HEK293 (cell line): Measurements from ENCODE around the gene KLF11.

Source experiments
- CTCF ChIA-PET: fragments of 350-600 bp; formaldehyde crosslinking; extraction: SDS; loops from one replicate; lab custom pipeline; 2021; ENCODE audit warnings: antibody characterized with exemption; lab: Yijun Ruan, JAX
- POLR2A ChIA-PET: fragments of 300-600 bp; formaldehyde crosslinking; extraction: SDS; loops from one replicate; lab custom pipeline; 2020; ENCODE audit warnings: antibody characterized with exemption, inconsistent platforms; lab: Yijun Ruan, JAX
- H3K27ac ChIP-seq: fragments of 200-500 bp; sonication (Bioruptor generic); 2 replicates; pipeline ENCODE4 v1.5.1; 2014; ENCODE audit warnings: low read depth, low read length, control low read depth, inconsistent platforms; ENCODE audit errors: extremely low read depth
- H3K36me3 ChIP-seq, 2 experiments: fragments of 200-500 bp in 1 of 2; sonication (Bioruptor generic) in 1 of 2; 1 replicate in 1 of 2; 2 replicates in 1 of 2; pipeline ENCODE4 v1.5.1; 2014 to 2017; ENCODE audit warnings: inconsistent platforms in 2 of 2, low read length in 2 of 2; ENCODE audit not compliant: control insufficient read depth in 2 of 2, insufficient read depth in 1 of 2
- H3K4me1 ChIP-seq: fragments of 200-500 bp; sonication (Bioruptor generic); 2 replicates; pipeline ENCODE4 v1.5.1; 2014; ENCODE audit warnings: mild to moderate bottlenecking, low read length, inconsistent platforms; ENCODE audit not compliant: control insufficient read depth, insufficient read depth
- H3K4me3 ChIP-seq: 2 replicates; pipeline ENCODE4 v1.5.1; 2011; ENCODE audit warnings: low read depth, mild to moderate bottlenecking, control low read depth, low read length, moderate library complexity
- H3K9me3 ChIP-seq: fragments of 200-500 bp; sonication (Bioruptor generic); 2 replicates; pipeline ENCODE4 v1.5.1; 2014; ENCODE audit warnings: low read depth, low read length, inconsistent platforms; ENCODE audit not compliant: control insufficient read depth, insufficient read depth
- KLF1 ChIP-seq: fragments of 450-650 bp; formaldehyde crosslinking; IDR thresholded peaks from 2 replicates; pipeline ENCODE4 v1.5.1; 2016; ENCODE audit warnings: missing biosample characterization, missing genetic modification characterization
- MEIS1 ChIP-seq: sonication (generic); formaldehyde crosslinking; IDR thresholded peaks from 2 replicates; pipeline ENCODE4 v1.8.1; 2022; ENCODE audit warnings: missing genetic modification reagents, mild to moderate bottlenecking, borderline replicate concordance
- OSR2 ChIP-seq: fragments of 450-650 bp; formaldehyde crosslinking; IDR thresholded peaks from 2 replicates; pipeline ENCODE4 v1.5.1; 2016; ENCODE audit warnings: missing biosample characterization, missing genetic modification characterization
- PRDM1 ChIP-seq: fragments of 450-650 bp; formaldehyde crosslinking; IDR thresholded peaks from 2 replicates; pipeline ENCODE4; 2016; ENCODE audit warnings: missing biosample characterization, missing genetic modification characterization
- REPIN1 ChIP-seq: fragments of 450-650 bp; formaldehyde crosslinking; IDR thresholded peaks from 2 replicates; pipeline ENCODE4 v1.5.1; 2017; ENCODE audit warnings: missing biosample characterization, missing genetic modification characterization, low read depth
- SP2 ChIP-seq: fragments of 450-650 bp; formaldehyde crosslinking; IDR thresholded peaks from 2 replicates; pipeline ENCODE4 v1.5.1; 2016; ENCODE audit warnings: missing biosample characterization, missing genetic modification characterization
- TCF7L2 ChIP-seq: IDR thresholded peaks from 2 replicates; pipeline ENCODE4 v1.6.1; 2011; ENCODE audit warnings: low read depth, mild to moderate bottlenecking, inconsistent platforms, low read length, moderate library complexity, borderline replicate concordance
- ZBTB6 ChIP-seq: fragments of 450-650 bp; formaldehyde crosslinking; IDR thresholded peaks from 2 replicates; pipeline ENCODE4 v1.5.1; 2017; ENCODE audit warnings: missing biosample characterization, missing genetic modification characterization
- ZEB2 ChIP-seq: fragments of 450-650 bp; formaldehyde crosslinking; IDR thresholded peaks from 2 replicates; pipeline ENCODE4 v1.5.1; 2016; ENCODE audit warnings: missing biosample characterization, missing genetic modification characterization
- ZFP41 ChIP-seq: fragments of 450-650 bp; formaldehyde crosslinking; IDR thresholded peaks from 2 replicates; pipeline ENCODE4 v1.5.1; 2016; ENCODE audit warnings: missing biosample characterization, missing genetic modification characterization, borderline replicate concordance
- ZNF132 ChIP-seq: fragments of 450-650 bp; formaldehyde crosslinking; IDR thresholded peaks from 2 replicates; pipeline ENCODE4 v1.5.1; 2017; ENCODE audit warnings: missing biosample characterization, missing genetic modification characterization, borderline replicate concordance
- ZNF140 ChIP-seq: fragments of 450-650 bp; formaldehyde crosslinking; IDR thresholded peaks from 2 replicates; pipeline ENCODE4 v1.5.1; 2016; ENCODE audit warnings: missing biosample characterization, missing genetic modification characterization
- ZNF223 ChIP-seq: fragments of 450-650 bp; formaldehyde crosslinking; IDR thresholded peaks from 2 replicates; pipeline ENCODE4 v1.5.1; 2016; ENCODE audit warnings: missing biosample characterization, missing genetic modification characterization
- ZNF341 ChIP-seq: fragments of 450-650 bp; formaldehyde crosslinking; IDR thresholded peaks from 2 replicates; pipeline ENCODE4; 2016; ENCODE audit warnings: low read depth, missing biosample characterization, missing genetic modification characterization
- ZNF354C ChIP-seq: fragments of 450-650 bp; formaldehyde crosslinking; IDR thresholded peaks from 2 replicates; pipeline ENCODE4 v1.5.1; 2016; ENCODE audit warnings: missing biosample characterization, missing genetic modification characterization, low read depth, borderline replicate concordance
- ZNF548 ChIP-seq: fragments of 450-650 bp; formaldehyde crosslinking; IDR thresholded peaks from 2 replicates; pipeline ENCODE4 v1.5.1; 2016; ENCODE audit warnings: missing biosample characterization, missing genetic modification characterization
- ZNF843 ChIP-seq: fragments of 450-650 bp; formaldehyde crosslinking; IDR thresholded peaks from 2 replicates; pipeline ENCODE4 v1.5.1; 2016; ENCODE audit warnings: missing biosample characterization, missing genetic modification characterization
- TF ChIP-seq, protein P1 (sequence below): fragments of 450-650 bp; formaldehyde crosslinking; IDR thresholded peaks from 2 replicates; pipeline ENCODE4 v1.5.1; 2016; ENCODE audit warnings: missing biosample characterization, missing genetic modification characterization
- TF ChIP-seq, protein P2 (sequence below): fragments of 450-650 bp; formaldehyde crosslinking; IDR thresholded peaks from 2 replicates; pipeline ENCODE4 v1.5.1; 2016; ENCODE audit warnings: missing biosample characterization, missing genetic modification characterization, borderline replicate concordance
- TF ChIP-seq, protein P3 (sequence below): fragments of 450-650 bp; formaldehyde crosslinking; IDR thresholded peaks from 2 replicates; pipeline ENCODE4 v1.5.1; 2016; ENCODE audit warnings: missing biosample characterization, missing genetic modification characterization

The KLF11 gene

DNA sequence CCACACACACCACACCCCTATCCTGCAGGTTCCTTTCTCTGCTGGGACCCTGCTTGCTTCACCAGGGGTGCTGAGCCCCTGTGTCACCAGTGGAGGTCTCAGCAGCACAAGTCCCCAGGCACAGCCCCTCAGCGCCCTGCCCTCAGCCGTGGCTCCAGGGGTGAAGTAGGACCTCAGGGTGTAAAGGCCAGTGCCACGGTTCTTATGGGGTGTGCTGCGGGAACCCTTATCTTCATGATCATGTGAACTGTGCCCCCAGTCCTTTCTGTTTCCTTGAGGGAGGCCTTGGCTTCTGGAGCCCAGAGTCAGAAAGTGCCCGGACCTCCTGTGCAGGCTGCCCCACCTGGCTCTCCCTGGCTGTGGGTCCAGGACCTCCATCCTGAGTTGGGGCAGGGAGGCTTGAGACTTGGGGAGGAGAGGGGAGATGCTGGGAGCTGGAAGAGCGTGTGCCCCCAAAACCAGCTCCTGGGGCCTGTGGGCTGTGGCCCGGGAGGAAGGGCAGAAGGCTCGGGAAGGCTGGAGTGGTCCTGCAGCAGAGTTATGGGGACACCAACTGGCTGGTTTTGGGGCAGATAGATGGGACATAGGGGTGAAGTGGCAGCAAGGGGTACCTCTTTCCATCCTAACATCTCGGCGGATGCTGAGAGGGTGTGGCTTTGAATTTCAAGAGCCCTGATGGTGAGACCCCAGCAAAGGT, 20.2 kb upstream of the KLF11 start:
- ChIA-PET POLR2A (no interaction called here), CTCF (interaction anchor here (0.6 to 0.7 kb wide), 2 partner anchors 81 to 152 kb away, joined by 3 read pairs; no protein-coding TSS in a partner anchor)
- Histone ChIP-seq H3K27ac (no peak overlapping the region), H3K4me1 (no peaks in the 10 kb centered on the region), H3K36me3 (no peaks in the 10 kb centered on the region), H3K9me3 (no peaks in the 10 kb centered on the region), H3K4me3 (no peak overlapping the region)
- TF ChIP-seq, protein P1, sequence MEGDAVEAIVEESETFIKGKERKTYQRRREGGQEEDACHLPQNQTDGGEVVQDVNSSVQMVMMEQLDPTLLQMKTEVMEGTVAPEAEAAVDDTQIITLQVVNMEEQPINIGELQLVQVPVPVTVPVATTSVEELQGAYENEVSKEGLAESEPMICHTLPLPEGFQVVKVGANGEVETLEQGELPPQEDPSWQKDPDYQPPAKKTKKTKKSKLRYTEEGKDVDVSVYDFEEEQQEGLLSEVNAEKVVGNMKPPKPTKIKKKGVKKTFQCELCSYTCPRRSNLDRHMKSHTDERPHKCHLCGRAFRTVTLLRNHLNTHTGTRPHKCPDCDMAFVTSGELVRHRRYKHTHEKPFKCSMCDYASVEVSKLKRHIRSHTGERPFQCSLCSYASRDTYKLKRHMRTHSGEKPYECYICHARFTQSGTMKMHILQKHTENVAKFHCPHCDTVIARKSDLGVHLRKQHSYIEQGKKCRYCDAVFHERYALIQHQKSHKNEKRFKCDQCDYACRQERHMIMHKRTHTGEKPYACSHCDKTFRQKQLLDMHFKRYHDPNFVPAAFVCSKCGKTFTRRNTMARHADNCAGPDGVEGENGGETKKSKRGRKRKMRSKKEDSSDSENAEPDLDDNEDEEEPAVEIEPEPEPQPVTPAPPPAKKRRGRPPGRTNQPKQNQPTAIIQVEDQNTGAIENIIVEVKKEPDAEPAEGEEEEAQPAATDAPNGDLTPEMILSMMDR (tag by site-specific recombination): no peak
- TF ChIP-seq MEIS1 (CRISPR knock-in tag) (no peak), ZNF140 (tag by site-specific recombination) (no peak), OSR2 (no peak), KLF1 (tag by site-specific recombination) (no peak), PRDM1 (no peak), ZNF341 (tag by site-specific recombination) (no peak), ZNF548 (tag by site-specific recombination) (no peak), ZNF132 (no peak)
- TF ChIP-seq, protein P2, sequence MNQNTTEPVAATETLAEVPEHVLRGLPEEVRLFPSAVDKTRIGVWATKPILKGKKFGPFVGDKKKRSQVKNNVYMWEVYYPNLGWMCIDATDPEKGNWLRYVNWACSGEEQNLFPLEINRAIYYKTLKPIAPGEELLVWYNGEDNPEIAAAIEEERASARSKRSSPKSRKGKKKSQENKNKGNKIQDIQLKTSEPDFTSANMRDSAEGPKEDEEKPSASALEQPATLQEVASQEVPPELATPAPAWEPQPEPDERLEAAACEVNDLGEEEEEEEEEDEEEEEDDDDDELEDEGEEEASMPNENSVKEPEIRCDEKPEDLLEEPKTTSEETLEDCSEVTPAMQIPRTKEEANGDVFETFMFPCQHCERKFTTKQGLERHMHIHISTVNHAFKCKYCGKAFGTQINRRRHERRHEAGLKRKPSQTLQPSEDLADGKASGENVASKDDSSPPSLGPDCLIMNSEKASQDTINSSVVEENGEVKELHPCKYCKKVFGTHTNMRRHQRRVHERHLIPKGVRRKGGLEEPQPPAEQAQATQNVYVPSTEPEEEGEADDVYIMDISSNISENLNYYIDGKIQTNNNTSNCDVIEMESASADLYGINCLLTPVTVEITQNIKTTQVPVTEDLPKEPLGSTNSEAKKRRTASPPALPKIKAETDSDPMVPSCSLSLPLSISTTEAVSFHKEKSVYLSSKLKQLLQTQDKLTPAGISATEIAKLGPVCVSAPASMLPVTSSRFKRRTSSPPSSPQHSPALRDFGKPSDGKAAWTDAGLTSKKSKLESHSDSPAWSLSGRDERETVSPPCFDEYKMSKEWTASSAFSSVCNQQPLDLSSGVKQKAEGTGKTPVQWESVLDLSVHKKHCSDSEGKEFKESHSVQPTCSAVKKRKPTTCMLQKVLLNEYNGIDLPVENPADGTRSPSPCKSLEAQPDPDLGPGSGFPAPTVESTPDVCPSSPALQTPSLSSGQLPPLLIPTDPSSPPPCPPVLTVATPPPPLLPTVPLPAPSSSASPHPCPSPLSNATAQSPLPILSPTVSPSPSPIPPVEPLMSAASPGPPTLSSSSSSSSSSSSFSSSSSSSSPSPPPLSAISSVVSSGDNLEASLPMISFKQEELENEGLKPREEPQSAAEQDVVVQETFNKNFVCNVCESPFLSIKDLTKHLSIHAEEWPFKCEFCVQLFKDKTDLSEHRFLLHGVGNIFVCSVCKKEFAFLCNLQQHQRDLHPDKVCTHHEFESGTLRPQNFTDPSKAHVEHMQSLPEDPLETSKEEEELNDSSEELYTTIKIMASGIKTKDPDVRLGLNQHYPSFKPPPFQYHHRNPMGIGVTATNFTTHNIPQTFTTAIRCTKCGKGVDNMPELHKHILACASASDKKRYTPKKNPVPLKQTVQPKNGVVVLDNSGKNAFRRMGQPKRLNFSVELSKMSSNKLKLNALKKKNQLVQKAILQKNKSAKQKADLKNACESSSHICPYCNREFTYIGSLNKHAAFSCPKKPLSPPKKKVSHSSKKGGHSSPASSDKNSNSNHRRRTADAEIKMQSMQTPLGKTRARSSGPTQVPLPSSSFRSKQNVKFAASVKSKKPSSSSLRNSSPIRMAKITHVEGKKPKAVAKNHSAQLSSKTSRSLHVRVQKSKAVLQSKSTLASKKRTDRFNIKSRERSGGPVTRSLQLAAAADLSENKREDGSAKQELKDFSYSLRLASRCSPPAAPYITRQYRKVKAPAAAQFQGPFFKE (tag by site-specific recombination): no peak
- TF ChIP-seq, protein P3, sequence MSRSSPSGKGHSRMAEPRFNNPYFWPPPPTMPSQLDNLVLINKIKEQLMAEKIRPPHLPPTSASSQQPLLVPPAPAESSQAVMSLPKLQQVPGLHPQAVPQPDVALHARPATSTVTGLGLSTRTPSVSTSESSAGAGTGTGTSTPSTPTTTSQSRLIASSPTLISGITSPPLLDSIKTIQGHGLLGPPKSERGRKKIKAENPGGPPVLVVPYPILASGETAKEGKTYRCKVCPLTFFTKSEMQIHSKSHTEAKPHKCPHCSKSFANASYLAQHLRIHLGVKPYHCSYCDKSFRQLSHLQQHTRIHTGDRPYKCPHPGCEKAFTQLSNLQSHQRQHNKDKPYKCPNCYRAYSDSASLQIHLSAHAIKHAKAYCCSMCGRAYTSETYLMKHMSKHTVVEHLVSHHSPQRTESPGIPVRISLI: no peak

GRCh38 chr2:10026940-10027569, 16.3 kb upstream of the KLF11 start:
- no peaks in the 10 kb centered on the region for H3K4me1 ChIP-seq
- no peaks in the 10 kb centered on the region for H3K9me3 ChIP-seq
- ChIA-PET POLR2A (no interaction called here), CTCF (interaction anchor here (0.6 to 2.3 kb wide), 3 partner anchors 22 to 43 kb away, joined by 3 to 10 read pairs (median 7); no protein-coding TSS in a partner anchor)
- no peaks in the 10 kb centered on the region for H3K36me3 ChIP-seq
- no peak for TF ChIP-seq ZEB2
- TF ChIP-seq ZBTB6: no peak
- no peak for TF ChIP-seq ZNF140 (tag by site-specific recombination)
- no peak for TF ChIP-seq TCF7L2
- no peak for TF ChIP-seq ZNF223 (tag by site-specific recombination)
- TF ChIP-seq REPIN1 (tag by site-specific recombination): no peak
- TF ChIP-seq SP2: no peak
- TF ChIP-seq ZNF843 (tag by site-specific recombination): no peak
- no peak for TF ChIP-seq ZNF354C (tag by site-specific recombination)
- no peak for TF ChIP-seq ZFP41 (tag by site-specific recombination)
- no peak overlapping the region for H3K27ac ChIP-seq
- H3K4me3 ChIP-seq: no peak overlapping the region
